GM19351 (cell line): ENCODE measurements around the gene CST4.
"Not testable (repeated sequence)": the region's sequence is repeated elsewhere in the genome, so short reads cannot be mapped to it uniquely, and the experiment has no call there.

Experiments used
- ATAC-seq: cut with Tn5 transposase; IDR thresholded peaks from one replicate; pipeline ENCODE4 v1.9.1; 2021; ENCODE audit warnings: mild to moderate bottlenecking, moderate library complexity; ENCODE audit not compliant: unreplicated experiment

The CST4 gene

GRCh38 chr20:23644164-23644563, 44.7 kb downstream of the CST4 start:
- peak; percentile 40 for ATAC-seq

- ATAC-seq: no peak
Observed at GRCh38 chr20:23643659-23644058, 45.2 kb downstream of the CST4 start.

- no peak for ATAC-seq
Observed at GRCh38 chr20:23641936-23642751, 46.7 kb downstream of the CST4 start.

GRCh38 chr20:23640671-23641667, 47.9 kb downstream of the CST4 start:
- ATAC-seq: no peak

DNA sequence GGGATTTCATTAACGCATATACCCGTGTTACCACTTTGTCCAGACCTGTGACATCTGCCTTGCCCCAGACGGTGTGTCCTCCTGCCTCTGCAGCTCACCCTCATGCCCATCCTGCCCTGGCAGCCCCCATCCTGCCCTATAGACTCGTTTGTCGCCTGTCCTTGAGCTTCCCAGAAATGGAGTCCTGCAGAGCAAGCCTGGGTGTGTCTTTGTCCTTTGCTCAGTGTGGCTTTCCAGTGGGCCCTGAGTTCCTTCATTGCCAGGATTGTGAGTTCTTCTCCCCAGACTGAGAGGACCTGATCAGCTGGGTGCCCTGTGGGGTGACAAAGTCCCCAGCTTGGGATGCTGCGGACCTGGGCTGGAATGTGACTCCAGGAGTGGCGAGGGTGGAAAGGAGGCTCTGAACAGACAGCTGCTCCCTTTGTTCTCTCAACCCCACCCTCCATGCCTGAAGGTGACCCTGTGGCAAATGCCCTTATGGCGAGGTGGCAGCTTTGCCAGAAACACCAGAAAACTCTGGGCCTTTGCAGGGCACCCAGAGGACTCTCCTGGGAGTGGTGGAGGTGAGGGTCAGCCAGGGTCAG, 48.7 kb downstream of the CST4 start:
- no peak for ATAC-seq

DNA sequence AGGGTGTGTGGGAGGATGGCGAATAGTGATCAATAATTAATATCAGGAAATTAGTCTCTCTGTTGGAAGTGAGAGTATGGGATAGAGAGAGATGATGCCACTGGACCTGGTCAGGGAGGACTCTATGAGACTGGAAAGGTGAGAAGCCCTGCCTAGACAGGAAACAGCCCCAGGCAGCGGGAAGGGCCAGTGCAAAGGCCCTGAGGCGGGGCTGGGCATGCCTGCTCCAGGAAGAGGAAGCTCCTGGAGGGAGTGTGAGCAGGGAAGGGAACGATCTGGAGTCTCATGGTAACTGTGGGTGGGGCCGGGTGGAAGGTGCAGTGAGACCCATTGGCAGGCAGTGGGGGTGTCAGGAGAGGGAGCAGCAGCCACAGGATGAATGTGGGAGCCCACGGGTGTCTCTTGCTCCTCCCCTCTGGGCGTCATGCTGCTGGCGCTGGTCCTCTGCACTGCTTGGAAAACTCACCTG, 49.3 kb downstream of the CST4 start:
- ATAC-seq: no peak

- no peak for ATAC-seq
Observed at GRCh38 chr20:23638309-23638708, 50.5 kb downstream of the CST4 start.

GRCh38 chr20:23637282-23638221, 51.3 kb downstream of the CST4 start, which contains the start of gene CST3:
CST3 (minus strand) TSS chr20:23637955; CDS start chr20:23637862, 93 bp downstream.
- ATAC-seq: peak; percentile 43

DNA sequence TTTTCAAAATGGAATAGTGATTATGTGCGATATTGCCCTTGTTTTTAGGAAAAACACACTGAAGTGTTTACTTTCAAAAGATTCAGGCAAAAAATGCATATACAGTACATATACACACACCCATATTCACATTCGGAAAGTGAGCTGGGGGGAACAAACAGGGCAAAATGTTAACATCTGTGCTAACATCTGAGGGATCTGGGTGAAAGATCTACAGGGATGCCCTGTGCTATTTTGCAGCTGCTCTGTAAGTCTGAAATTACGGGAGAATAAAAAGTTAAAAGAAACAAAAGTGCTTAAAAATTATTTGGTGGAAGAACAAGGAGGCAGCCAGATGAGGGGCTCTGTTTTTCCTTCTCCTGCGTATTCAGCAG, 51.9 kb downstream of the CST4 start:
- no peak for ATAC-seq

DNA sequence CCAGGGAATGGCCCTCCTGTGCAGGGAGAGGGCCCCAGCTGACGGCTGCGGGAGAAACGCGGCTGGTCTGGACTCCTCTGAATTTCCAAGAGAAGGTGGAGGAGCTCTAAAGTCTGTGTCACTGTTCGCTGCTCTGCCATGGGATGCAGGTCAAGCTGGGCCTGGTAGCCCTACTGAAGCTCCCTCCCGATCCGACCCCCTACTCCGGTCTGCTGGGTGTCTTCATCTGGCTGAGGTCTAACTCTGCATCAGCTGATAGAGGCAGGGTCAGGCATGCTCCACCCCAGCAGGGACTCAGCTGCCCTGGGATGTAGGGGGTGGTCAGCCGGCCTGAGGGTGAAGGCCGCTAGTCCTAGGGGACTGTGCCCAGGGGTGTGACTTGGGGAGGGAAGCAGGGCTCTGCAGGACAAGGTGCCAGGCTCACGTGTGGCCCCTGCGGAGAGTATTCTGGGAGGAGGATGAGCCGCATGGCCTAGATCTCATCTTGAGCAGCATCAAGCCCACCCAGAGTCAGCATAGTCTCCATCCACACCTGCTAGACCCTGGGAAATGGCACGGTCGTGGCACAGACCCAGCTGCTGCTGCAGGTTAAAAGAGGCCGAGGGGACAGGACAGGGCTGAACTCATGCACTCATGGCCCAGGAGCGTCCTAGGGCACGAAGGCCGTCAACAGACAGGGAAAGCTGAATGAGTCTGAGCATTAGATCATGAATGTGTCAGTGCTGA, 52.5 kb downstream of the CST4 start:
- ATAC-seq: no peak

DNA sequence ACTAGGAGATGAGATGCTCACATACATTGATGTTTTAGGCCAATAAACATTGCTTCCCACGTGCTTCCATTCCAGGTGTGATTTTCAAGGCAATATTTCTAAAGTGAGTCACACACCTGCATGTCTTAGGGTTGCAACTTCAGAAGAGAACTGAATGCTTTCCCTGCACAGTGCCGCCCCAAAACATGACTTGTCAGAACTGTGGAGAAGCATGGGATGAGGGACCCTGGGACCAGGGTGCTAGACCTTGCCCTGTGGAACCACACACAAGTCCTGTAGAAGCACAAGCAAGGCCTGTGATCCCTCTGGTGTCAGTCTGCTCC, 53.1 kb downstream of the CST4 start:
- not testable (repeated sequence) for ATAC-seq
